Body of pancreas (tissue), 4 donors: Measurements from ENCODE around the gene CTNND2.

Experiments
- POLR2A ChIP-seq, 3 donors: fragments of 450-650 bp; IDR thresholded peaks; one replicate each; pipeline ENCODE4 v1.6.1; 2016; ENCODE audit warnings: antibody characterized with exemption in 3 of 3, mild to moderate bottlenecking in 2 of 3
- TF ChIP-seq, protein P1 (sequence below), 7 experiments: fragments of 450-650 bp in 4 of 7; fragments of 200-600 bp in 3 of 7; sonication (generic) in 3 of 7; IDR thresholded peaks; one replicate each; pipeline ENCODE4 v1.5.1; 2016 to 2019; ENCODE audit warnings: antibody characterized with exemption in 7 of 7

DNA sequence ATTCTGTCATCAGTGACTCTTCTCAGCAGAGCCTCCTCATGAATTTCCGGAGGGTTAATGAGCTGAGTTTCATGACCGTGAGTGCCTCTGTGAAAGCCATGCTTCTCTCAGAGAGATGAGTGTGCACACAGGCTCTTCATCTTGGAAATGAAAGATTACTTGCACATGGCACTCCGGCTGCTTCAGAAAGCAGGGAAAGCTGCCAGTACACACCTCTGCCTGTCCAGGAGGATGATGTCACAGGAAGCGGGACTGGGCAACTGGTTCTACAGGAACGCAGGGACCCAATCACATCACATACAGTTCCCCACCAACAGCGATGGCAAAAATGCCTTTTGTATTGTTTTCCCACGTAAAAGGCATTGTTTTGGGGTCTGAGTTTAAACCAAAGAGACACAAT lies 857.2 kb downstream of the CTNND2 start:
- no peak for TF ChIP-seq POLR2A (IDR thresholded peaks at IDR 0.05)
- TF ChIP-seq, protein P1, sequence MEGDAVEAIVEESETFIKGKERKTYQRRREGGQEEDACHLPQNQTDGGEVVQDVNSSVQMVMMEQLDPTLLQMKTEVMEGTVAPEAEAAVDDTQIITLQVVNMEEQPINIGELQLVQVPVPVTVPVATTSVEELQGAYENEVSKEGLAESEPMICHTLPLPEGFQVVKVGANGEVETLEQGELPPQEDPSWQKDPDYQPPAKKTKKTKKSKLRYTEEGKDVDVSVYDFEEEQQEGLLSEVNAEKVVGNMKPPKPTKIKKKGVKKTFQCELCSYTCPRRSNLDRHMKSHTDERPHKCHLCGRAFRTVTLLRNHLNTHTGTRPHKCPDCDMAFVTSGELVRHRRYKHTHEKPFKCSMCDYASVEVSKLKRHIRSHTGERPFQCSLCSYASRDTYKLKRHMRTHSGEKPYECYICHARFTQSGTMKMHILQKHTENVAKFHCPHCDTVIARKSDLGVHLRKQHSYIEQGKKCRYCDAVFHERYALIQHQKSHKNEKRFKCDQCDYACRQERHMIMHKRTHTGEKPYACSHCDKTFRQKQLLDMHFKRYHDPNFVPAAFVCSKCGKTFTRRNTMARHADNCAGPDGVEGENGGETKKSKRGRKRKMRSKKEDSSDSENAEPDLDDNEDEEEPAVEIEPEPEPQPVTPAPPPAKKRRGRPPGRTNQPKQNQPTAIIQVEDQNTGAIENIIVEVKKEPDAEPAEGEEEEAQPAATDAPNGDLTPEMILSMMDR (IDR thresholded peaks at IDR 0.05) = no peak
